HG03571 (cell line): ENCODE results near the gene CCDC8.
"Not testable (repeated sequence)": the region's sequence is repeated elsewhere in the genome, so short reads cannot be mapped to it uniquely, and the experiment has no call there.

ENCODE experiments used
- ATAC-seq: cut with Tn5 transposase; IDR thresholded peaks from one replicate; pipeline ENCODE4 v1.9.1; 2021; ENCODE audit not compliant: unreplicated experiment

The CCDC8 gene, protein sequence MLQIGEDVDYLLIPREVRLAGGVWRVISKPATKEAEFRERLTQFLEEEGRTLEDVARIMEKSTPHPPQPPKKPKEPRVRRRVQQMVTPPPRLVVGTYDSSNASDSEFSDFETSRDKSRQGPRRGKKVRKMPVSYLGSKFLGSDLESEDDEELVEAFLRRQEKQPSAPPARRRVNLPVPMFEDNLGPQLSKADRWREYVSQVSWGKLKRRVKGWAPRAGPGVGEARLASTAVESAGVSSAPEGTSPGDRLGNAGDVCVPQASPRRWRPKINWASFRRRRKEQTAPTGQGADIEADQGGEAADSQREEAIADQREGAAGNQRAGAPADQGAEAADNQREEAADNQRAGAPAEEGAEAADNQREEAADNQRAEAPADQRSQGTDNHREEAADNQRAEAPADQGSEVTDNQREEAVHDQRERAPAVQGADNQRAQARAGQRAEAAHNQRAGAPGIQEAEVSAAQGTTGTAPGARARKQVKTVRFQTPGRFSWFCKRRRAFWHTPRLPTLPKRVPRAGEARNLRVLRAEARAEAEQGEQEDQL

DNA sequence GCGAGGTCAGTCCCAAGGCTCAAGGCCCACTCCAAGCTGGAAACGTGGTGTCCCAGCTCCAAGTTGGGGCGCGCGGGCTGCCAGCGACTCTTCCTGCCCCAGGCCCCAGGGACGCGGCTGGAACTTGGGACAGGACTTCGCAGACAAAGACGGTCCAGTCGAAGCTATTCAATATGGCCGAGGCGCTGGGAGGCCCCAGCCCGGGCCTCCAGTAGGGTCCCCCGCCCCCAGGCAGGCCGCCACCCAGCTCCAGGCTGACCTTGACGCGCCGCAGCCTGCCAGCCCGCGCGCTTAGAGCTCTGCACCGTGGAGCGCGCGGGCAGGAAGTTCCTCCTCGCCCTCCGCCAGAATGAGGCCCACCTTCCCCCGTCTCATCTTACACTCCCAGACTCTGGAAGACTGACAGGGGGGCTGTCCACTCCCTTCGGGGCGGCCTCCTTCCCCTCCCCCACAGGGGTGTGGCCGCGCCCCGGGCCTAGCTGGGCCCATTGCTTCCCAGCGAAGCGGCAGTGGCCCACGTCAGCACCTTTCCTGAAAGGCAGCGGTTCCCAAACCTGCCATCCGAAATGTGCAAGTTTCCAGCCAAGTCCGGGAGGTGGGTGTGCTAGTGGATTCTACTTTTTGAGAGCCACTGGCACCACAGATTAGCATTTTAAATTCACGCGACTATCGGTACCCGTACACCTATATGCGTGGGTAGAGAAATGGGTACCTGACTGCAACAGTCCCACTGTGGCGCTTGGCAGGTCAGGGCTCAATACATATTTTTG lies at the start of gene CCDC8:
CCDC8 (minus strand) TSS at position 303 of the 770 bp plus-strand sequence. CDS start 754 bp downstream, outside the sequence.
- no peak for ATAC-seq

DNA sequence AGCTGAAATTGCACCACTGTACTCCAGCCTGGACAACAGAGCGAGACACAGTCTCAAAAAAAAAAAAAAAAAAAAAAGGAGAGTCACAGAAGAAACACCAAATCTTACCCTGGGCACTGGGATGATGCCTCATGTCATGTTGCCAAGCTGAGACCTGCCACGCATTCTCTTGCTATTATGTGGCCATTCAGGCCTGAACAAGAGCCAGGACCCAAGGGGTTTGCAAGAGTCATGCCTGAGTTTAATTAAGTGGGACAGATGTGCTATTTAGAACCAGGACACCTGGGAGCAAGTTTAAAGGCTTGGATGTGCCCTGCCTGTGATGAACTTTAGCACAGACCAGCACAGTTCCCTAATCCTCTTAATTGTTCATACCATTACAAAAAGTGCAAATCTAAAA lies 48.2 kb upstream of the CCDC8 start:
- no peak for ATAC-seq

DNA sequence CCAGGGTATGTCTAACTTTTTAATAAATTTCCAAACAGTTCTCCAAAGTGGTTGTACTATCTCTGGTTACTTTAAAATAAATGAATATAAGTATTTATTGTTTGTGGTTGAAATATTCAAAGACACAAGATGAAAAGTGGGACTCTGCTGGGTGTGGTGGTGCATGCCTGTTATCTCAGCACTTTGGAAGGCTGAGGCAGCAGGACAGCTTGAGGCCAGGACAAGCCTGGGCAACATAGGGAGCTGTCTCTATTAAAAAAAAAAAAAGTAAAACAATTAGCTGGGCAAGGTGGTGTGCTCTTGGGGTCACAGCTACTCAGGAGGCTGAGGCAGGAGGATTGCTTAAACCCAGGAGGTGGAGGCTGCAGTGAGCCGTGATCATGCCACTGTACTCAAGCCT lies 47.6 kb upstream of the CCDC8 start:
- no peak for ATAC-seq

DNA sequence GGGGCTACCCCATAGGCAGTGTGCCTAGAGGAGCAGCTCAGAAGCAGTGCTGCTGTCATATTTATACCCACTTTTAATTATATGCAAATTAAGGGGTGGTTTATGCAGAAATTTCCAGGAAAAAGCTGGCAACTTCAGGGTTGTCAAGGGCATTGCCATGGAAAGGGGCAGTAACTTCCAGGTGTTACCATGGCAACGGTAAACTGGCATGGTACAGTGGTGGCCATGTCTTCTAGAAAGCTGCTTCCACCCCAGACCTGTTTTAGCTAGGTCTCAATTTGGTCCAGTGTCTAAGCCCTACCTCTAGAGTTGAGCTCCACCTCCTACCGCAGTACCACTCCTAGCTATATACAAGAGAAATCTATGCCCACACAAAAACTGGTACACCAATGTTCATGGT lies 46.7 kb upstream of the CCDC8 start:
- ATAC-seq, result no peak

DNA sequence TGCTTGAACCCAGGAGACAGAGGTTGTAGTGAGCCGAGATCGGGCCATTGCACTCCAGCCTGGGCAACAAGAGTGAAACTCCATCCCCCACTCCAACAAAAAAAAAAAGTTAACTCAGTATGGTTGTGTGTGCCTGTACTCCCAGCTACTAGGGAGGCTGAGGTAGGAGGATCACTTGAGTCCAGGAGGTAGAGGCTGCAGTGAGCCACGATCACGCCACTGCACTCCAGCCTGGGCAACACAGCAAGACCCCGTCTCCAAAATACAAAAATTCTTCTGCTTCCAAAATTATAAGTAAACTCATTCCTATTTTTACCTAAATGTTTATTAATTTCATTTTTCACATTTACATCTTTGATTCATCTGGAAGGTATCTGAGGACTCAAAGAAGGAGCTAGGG lies 43.6 kb upstream of the CCDC8 start:
- no peak for ATAC-seq

DNA sequence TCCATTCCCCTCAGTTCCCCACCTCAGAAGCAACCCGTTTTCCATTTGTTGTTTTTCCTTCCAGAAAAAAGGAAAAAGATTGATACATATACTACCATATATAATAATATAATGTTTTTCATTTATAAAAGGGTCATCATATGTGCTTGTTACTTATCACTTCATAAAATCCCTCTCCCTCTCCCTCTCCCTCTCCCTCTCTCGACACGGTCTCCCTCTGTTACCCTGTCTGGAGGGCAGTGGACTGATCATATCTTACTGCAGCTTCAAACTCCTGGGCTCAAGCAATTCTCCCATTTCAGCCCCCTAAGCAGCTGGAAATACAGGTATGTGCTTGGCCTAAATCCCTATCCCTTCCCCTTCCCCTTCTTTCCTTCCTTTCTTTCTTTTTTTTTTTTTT lies 40.9 kb upstream of the CCDC8 start:
- ATAC-seq, result no peak

DNA sequence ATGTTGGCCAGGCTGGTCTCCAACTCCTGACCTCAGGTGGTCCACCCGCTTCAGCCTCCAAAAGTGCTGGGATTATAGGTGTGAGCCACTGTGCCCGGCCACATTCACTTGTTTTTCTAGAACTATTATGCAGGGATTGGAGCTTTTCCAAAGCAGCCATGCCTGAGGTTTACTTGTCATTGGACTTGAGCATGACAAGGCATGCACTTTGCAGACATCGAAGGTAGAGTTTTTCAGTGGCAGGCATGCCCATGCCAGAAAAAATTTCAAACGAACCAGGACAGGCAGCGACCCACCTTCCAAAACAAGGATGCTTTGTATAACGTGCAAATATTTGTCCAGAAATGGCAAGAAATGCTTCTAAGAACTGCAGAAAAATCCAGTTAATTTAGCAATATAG lies 40.3 kb upstream of the CCDC8 start:
- no peak for ATAC-seq

DNA sequence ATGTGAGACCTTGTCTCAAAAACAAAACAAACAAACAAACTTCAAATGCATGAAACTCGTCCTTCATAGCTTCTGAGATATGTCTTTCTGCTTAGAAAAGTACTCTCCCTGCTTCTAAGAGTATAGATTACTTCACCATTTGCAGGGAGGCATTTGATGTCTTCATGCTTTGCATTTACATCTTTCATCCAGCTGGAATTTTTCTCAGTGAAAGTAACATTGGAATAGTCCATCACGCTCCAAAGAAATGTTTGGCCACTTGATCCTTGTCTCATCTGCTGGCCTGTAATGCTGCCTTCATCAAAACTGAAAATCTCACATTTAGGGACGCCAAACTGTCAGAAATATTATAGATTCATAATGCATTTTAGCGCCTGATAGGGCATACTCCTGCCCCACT lies 38.8 kb upstream of the CCDC8 start:
- ATAC-seq, result no peak

DNA sequence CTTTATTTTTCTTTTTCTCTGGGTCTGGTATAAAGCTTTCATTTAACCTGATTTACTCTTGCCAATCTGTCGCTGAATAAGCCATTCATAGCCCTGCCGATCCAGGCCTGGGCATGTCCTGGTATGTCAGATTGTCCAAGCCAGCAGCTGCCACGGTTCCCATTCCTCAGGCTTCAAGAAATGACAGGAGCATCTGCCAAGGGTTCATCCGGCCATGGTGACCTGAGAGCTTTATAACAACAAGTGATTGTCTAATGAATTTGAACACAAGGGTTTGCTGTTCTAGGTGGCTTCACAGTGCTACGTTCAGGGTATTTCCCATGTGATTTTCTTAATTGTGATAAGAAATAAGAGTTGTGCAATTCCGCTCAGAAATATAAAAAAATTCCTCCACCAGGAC lies 38.0 kb upstream of the CCDC8 start:
- no peak for ATAC-seq

DNA sequence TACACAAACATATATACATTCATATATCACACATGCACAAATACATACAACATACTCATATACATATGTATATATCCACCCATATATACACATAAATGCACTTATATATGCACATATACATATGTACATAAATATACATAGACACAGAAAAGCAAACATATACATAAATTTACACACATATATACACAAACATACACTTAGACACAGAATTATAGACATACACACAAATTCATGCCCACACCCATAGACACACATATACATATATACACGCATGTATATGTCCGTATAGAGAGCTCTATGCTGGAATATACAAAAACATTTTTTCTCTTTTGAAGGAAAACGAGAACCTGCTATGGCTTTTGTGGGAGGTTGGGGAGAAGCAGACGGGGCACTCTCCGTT lies 37.4 kb upstream of the CCDC8 start:
- no peak for ATAC-seq

DNA sequence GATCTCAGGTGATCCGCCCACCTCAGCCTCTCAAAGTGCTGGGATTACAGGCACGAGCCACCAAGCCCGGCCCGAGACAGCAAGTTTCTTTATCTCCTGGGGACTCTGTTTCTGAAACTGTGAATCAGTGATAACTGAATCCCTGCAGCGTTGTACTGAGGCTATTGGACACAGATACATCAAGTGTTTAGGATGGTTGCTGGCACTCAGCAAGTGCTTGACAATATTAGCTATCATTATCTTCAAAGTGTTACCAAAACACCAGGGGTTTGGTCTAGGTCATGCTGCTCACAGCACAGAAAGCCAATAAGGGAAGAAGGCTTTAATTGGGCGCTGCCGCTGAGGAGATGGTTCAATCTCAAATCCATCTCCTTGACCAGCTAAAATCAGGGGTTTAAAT lies 35.9 kb upstream of the CCDC8 start:
- ATAC-seq, result no peak

DNA sequence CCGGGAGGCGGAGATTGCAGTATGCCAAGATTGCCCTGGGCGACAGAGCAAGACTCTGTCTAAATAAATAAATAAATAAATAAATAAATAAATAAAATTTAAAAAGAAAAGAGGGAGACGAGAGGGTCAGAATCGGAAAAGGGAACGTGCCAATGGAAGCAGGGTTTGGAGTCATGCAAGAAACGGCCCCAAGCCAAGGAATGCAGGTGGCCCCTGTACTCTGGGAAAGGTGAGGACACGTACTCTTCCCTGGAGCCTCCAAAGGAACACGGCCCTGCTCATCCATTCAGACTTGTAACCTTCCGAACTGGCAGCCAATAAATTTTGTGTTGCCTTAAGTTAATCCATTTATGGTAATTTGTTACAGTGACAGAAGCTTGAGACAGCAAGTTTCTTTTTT lies 35.2 kb upstream of the CCDC8 start:
- ATAC-seq, result no peak

DNA sequence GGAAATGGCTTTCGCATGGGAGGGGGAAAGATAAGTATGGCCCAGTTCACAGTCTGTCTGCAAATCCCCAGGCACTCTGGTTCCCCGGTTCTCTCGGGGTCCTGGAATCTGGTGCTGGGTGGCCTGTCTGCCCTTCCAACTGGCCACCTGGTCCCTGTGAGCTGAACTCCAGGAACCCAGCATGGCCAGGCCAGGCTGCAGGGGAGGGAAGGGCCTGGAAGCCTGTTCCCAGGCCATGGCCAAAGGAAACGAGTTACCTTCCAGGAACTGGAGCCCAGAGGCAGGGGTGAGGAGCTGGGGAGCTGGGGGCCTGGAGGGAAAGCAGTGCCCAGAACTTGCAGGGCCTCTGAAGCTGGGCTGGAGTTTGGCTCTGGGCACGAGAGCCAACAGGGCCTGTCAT lies 34.5 kb upstream of the CCDC8 start:
- ATAC-seq, result no peak

DNA sequence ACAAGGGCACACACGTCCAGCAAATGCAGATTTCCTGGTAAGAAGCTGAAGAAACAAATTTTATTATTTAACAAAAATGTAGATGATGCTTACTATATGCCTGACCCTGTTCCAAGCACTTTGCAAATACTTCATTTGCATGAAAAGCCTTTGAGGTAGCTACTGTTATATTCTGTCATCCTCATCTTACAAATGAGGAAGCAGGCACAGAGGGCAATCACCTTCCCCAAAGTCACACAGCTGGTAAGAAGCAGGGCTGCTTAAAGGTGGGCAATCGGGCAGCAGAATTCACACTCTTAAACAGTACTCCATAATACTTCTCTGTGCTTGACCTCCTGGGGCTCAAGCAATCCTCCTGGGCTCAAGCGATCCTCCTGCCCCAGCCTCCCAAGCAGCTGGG lies 33.6 kb upstream of the CCDC8 start:
- ATAC-seq, result no peak

DNA sequence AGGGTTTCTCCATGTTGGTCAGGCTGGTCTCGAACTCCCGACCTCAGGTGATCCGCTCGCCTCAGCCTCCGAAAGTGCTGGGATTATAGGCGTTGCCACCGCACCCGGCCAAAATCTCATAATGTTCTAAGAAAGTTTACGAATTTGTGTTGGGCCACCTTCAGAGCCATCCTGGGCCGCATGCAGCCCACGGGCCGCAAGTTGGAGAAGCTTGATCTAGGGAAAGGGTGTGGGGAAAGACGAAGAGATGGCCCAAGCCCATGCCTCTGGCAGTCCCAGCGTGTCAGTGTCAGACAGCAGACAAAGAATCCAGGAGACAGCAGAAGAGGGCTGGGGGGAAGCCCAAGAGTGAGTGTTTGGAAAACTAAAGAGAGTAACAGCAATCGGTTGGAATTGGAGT lies 32.7 kb upstream of the CCDC8 start:
- no peak for ATAC-seq

DNA sequence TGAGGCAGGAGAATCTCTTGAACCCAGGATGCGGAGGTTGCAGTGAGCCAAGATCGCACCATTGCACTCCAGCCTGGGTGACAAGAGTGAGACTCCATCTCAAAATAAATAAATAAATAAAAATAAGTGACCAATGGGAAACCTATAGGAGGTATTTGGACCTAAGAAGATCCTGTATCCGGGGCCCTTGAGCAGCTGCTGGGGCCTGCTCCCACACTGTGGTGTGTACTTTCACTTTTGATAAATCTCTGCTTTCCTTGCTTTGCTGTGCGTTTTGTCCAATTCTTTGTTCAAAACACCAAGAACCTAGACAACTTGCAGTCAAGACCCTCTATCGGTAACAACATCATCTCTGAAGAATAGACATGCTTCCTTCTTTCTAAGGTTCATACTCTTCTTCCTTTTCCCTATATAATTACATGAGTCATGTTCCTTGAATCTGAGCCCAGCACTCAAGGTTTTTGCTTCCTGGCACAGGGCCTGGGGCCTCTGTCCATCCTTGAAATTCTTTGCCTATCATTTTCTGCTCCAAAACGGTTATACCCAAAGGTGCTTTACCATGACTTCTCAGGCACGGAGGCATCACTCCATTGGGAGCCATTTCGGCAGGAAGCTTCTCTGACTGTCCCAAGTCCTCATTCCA lies 29.6 kb upstream of the CCDC8 start:
- ATAC-seq, result no peak

DNA sequence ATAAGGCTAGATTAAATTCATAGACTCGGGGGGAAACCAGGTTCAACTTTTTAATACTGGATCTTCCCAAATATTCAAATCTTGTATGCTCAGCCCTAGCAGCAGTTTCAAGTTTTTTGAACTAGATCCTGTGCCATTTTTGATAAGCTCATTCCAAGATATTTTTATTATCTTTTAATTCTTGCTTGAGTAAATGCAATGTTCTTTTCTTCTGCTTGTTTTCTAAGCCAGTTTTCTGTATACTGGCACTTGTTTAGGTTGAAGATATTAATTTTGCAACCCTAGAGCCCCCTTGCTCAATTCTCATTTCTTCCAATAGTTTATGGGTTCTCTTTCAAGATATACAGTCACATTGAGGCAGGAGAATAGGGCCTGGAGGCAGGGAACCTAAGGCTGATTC lies 28.5 kb upstream of the CCDC8 start:
- ATAC-seq, result no peak

DNA sequence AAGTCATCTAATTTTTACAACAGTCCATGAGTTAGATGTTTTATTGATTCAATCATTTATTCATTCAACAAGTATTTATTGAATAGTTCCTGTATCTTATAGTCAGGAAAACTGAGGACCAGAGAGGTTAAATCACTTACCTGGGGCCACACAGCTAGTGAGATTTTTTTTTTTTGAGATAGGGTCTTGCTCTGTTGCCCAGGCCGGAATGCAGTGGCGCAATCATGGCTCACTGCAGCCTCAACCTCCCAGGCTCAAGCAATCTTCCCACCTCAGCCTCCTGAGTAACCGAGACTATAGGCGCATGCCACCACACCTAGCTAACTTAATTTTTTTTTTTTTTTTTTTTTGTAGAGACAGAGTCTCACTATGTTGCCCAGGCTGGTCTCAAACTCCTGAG lies 22.3 kb upstream of the CCDC8 start:
- not testable (repeated sequence) for ATAC-seq

DNA sequence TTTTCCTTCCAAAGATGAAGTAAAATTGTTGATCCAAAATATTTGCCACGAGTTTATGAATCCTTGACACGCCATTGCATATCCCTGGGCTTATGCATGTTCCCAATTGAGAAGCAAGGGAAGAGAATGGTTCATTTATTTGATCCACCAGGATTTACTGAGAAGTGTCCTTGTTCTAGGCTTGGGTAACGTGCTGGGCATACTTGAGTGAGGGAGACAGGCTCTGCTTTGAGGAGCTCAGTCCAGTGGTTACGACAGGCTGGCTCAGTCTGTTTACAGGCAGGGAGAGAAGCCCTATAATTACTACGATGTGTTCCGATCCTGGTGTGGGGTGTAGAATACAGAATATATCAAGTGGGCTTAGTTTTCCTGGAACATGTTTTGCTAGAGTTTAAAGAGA lies 21.6 kb upstream of the CCDC8 start:
- no peak for ATAC-seq

DNA sequence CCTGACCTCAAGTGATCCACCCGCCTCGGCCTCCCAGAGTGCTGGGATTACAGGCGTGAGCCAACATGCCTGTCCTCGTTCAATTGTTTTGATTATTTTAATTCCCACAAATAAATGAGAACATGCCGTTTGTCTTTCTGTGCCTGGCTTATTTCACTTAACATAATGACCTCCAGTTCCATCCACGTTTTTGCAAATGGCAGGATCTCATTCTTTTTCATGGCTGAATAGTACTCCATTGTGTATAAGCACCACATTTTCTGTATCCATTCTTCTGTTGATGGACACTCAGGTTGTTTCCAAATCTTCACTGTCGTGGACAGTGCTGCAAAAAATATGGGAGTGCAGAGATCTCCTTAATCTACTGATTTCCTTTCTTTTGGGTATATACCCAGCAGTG lies 20.1 kb upstream of the CCDC8 start:
- ATAC-seq, result not testable (repeated sequence)

DNA sequence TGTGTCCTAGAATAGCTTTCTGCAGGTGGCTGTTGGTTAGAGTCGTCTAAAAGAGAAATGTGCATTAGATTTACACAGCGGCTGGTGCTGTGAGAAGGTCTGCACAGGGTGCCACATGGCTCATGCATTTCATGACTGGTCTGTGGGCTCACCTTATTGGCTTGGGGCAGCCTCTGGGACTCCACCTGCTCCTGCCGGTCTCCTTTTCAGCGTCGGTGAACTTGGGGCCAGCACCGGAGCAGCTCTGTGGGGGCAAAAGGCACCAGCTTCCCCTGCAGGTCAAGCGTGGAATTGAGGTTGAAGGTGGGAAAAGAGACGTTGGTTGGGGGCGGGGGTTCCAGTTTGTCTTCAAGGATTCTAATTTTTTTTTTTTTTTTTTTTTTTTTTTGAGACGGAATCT lies 18.5 kb upstream of the CCDC8 start:
- no peak for ATAC-seq

DNA sequence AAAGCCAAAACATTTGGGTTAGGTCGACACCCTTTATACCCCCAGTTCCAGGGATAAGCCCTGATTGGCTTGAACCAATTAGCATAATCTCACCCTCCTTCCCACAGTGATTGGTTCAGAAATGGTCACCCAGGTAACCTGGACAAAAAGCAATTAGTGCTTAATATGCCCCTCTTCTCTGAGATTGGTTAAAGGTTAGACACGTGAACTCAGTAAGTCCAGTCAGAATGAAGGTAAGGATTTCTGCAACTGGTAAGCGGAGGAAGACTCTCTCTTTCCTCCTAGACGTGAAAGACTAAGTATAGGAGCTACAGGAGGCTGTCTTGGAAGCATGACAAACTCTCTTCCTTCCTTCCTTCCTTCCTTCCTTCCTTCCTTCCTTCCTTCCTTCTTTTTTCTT lies 16.6 kb upstream of the CCDC8 start:
- no peak for ATAC-seq
